NCI-H2196 (cell line): ENCODE results near the gene C1orf198.

Source experiments
- DNase-seq: peaks from one replicate; lab custom pipeline; 2025; ENCODE audit not compliant: unreplicated experiment; lab: John Stamatoyannopoulos, UW

Gene C1orf198

GRCh38 chr1:230788561-230789275, 79.6 kb downstream of the C1orf198 start:
- DNase-seq: no peak

GRCh38 chr1:230787471-230787870, 80.8 kb downstream of the C1orf198 start:
- no peak for DNase-seq
